GM12892 (cell line): ENCODE results near the gene NPHP4.

Experiments
- POLR2A ChIP-seq: IDR thresholded peaks from 2 replicates; pipeline ENCODE4 v1.6.1; 2011; ENCODE audit warnings: low read depth, low read length, control low read depth
- POLR2AphosphoS5 ChIP-seq: IDR thresholded peaks from 2 replicates; pipeline ENCODE4 v1.6.1; 2011; ENCODE audit warnings: low read depth, low read length, control low read depth

DNA sequence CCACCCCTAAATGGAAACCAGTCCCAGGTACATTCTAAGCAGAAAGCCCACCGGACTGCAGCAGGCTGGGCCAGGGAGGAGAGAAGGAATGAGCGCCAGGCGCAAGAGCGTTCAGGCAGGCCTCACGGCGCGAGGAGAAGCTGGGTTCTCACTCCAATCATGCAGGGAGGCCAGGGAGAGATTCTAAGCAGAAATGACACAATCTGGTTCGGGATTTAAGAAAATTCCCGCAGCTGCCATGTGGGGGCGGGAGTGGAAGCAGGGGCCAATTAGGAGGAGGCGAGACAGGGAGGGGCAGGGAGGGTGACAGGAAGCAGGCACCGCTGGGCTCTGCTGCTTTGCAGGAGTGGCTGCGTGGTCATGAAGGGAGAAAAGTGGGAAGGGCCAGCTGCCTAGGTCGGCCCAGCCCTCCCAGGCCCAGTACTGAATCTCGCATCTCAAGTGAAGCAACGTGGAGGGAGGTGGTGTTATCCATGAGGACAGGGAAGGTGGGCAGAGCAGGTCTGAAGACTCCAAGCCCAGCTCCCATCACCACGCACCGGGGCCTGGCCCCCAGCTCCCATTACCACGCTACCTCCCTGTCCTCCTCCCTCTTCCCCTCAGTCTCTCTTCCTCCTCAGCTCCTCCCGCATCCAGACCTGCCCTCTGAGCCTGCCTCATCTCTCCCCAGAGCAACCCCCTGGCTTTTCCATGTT lies 11.8 kb downstream of the NPHP4 start:
- TF ChIP-seq POLR2A (no peak), POLR2AphosphoS5 (no peak)
